CD4-positive, alpha-beta T cell treated with Interleukin-1 beta for 1 hour (primary cell): ENCODE results near the gene SUPT20H.

Source experiments
- DNase-seq, 2 donors: peaks; one replicate each; pipeline ENCODE4 v3.0.0-alpha.2; 2020 to 2022

The SUPT20H gene

DNA sequence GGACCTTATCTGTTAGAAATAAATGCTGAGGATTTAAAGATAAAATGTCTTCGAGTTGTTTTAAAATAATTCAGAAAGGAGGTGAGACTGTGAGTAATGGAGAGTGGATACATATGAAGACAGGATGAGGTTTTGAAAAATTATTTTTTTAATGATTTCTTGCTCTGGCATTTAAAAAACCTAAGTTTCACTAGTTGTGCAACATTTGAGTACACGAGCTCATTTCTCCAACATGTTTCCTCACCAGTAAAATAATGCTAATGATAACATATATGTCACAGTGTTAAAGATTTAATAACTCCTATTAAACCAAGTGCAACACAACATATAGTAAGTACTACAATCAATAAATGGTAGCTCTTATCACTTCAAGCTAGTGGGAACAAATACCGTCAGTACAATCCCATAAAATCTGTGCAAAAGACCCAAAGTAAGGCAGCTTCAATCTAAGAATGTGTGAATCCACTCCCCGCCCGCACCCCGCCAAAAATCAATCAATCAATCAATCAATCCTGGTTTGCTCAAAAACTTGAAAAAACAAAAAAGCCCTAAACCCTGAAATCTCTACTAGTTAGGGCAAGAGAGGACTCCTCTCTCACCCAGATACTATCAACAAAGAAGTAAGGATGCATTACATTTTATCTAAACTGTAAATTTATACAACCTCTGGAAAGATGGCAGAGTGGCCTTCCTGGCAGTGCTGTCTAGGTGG lies 61.6 kb downstream of the SUPT20H start:
- no peak for DNase-seq

DNA sequence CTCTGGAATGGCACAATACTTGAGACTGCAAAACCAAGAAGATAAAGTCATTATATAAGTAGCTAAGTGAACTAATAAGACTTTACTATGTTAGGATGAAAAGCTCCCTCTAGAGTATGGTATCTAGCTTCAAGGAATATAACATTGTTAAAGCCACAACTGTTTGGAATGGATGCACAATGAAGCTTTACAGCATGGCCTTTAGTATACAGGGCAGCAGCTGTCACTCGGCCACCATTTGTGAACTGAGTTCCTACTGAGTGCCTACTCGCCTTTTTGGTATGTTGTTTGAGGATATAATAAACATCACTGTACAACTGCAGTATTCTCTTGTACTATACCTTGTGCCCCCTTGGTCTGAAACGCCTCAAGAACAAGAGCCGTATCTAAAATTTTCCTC lies 67.1 kb downstream of the SUPT20H start:
- DNase-seq, result no peak

DNA sequence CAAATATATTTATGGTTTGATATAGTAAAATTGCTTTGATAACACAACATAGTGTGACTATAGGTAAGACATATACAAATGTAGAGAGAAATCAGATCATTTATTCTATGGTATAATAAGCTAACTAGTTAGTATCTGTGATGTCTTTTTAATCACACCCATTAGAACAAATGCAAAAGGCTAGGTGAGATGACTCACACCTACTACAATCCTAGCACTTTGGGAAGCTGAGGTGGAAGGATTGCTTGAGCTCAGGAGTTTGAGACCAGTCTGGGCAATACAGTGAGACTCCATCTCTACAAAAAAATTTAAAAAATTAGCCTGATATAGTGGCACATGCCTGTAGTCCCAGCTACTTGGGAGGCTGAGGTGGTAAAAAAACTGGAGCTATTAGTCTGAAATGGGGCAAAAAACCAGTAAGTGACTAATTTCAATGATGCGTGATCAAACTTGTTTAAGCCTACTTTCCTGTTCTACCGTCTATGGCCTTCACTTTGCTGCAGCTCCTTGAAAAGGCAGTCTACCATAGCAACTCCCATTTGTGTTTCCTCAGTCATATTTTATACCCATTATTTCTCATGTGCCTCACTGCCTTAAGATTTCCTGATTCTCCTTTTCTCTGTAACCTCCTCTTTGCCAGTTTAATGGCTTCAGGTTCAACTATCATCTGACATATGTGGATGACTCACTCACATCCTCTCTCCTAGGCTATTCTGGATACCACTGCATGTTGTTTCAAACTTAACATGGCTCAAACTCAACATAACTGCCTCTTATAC lies 72.8 kb downstream of the SUPT20H start:
- DNase-seq, result no peak

DNA sequence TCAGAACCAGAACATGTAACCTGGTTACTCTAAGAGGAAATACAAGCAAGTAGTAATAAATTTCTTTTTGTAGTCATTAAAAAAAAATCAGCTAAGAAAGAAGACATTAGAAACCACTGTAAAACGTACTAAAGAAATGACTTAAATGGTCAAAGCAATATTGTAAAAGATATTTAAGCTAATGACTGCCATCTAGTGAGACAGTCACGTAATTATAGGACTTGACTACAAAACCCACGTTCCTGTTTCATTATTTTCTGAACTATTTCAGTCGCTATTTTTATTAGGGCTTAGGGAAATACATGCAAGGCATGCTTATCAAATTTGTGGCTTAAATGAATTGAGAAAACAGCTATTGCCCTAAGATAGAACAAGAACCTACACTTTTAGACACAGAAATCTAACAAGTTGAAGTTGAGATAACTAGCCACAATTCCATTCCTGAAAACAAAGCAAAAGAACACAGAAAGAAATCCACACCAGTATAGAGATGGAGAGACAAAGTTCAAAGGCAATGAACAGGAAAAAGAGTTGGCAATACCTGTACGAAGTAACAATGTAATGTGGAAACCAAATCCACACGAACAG lies 78.2 kb downstream of the SUPT20H start:
- no peak for DNase-seq

DNA sequence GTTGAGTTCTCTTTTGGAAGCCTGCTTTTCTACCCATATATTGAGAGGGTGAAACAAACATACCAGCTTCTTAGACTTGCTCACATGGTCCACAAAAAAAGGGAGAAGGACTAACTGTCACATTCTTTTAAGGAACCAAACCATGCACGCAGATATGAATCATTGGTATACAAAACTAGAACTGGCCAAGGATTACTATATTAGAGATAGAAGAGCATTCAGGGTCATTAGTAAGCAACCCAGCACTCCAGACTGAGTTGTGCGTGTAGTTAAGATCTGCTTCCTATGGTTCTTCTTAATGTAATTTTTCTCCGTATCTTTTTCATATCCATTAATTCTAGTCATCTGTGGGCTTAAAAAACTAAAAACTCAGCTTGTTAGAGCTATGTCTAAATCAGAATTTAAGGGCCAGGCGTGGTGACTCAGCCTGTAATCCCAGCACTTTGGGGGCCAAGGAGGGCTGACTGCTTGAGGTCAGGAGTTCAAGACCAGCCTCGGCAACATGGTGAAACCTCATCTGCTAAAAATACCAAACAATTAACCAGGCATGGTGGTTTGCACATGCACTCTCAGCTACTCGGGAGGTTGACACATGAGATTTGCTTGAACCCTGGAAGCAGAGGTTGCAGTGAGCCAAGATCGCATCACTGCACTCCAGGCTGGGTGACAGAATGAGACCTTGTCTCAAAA lies 80.0 kb downstream of the SUPT20H start:
- no peak for DNase-seq

DNA sequence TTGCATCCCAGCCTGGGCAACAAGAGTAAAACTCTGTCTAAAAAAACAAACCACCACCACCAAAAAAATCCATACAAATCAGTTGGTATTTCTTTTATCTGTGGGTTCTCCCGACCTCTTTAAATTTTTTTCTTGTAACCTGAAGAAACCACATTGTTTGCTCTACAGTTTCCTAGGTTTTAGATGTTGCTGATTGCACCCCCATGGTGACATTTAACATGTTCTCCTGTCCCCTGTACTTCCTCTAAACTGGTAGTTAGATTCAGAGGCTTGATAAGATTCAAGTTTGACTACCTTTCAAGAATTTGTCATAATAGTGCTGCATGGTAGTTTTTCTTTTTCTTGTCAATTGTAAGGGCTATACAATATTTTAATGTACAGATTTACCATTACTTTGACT lies 84.3 kb downstream of the SUPT20H start:
- no peak for DNase-seq

DNA sequence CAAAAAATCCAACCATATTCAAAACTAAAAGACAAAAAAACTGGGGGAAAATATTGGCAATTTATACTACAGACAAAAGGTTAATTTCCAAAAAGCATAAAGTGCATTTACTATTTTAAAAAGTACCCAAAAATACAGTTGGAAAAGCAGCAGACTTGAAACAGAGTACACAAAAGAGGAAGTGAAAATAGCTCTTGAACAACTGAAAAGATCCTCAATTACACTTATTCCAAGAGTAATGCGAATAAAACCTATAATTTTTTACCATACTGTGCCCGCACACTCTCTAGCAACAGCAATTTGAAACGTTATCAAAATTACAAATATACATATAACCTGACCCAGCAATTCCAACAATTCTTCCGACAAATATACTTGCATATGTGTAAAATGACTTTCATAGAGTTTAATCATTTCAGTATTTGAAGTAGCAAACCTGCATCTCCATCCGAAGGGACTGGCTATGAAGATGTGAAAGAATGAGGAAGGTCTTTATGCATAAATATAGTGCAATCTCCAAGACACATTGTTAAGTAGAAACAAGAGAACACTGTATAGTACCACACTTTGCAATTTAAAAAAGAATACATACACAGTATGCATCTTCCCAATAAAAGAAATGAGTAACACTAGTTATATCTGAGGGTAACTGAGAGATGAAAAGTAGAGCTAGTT lies 85.7 kb downstream of the SUPT20H start:
- DNase-seq, result no peak

DNA sequence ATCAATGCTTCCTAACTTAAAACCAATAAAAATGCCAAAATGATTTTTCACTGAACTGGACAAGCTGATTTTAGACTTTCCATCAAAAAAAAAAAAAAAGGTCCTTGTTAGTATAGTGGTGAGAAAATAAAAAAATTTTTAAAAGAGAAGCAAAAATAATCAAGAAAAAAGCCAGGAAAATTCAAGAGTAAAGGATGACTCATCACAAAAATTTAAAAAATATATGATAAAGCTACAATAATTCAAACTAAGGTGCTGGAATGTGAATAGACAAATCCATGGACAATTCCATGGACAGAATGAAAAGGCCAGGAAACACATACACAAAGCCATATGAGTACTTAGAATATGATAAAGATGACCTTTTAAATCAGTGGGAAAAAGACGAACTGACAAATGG lies 86.5 kb downstream of the SUPT20H start:
- no peak for DNase-seq

DNA sequence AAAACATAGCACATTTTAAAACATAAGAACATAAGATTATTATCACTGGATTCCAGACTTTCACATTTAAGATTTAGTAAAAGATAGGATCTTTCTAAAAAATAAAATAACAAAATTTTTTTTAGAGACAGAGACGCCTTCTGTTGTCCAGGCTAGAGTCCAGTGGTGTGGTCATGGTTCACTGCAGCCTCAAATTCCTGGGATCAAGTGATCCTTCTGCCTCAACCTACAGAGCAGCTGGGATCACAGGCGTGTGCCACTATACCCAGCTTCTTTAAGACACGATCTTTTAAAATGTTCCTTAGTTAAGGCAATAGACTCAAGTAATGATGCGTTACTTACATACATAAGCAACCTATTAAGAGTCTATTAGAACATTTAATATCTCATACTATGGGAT lies 93.1 kb downstream of the SUPT20H start:
- DNase-seq, result no peak

DNA sequence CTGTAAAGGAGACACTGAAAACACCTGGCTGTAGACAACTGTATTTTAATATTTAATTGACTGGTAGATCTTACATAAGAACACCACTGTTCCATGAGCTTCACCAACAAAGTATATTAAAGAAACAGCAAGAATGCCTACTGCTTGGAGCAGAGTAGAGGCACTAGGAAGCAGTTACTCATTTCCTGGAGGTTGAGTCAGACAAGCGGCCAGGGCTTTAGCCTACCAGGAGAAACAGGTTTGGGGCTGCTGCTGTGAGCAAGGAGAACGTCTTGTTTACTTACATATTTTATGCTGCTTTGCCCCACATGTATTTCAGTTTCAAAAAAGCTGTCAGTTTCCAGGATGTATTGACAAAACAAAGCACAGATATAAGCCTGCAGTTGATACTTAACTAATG lies 93.7 kb downstream of the SUPT20H start:
- no peak for DNase-seq

DNA sequence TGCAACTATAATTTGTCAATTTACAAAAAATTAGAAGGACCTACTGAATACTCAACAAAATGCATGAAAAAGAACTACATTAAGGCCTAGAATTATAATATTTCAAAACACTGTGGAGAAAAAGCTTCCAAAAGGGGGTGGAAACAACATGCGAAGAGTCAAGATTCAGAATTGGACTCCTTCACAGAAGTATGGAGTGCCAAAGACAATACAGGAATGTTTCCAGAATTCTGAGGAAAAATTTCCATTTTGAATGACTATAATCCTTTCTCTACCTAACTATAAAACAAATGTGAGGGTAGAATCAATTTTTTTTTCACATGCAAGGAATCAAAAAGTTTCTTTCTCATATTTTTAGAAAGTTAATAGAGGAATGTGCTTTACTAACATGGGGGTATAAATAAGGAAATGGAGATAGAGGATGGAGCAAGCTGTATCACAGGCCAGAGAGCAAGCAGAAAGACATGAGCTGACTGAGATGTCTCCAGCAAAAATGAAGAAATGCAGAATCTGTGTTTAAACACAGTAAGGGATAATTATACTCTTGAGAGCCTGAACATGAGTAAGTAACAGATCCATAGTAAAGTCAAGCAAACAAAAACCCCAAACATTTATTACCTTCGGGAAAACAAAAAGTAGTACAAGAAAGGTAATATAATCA lies 99.9 kb downstream of the SUPT20H start:
- no peak for DNase-seq
